GM06990 (cell line): ENCODE data around the gene CRYBA2.

Source experiments
- DNase-seq: peaks from one replicate; pipeline ENCODE4 v3.0.0-alpha.2; 2011; ENCODE audit not compliant: insufficient read length; ENCODE audit errors: extremely low read depth
- H3K27me3 ChIP-seq: replicated peaks from 2 replicates; pipeline ENCODE4 v1.6.0; 2011; ENCODE audit warnings: low read length; ENCODE audit not compliant: control insufficient read depth, insufficient read depth
- H3K36me3 ChIP-seq: 2 replicates; pipeline ENCODE4 v1.5.1; 2011; ENCODE audit warnings: low read length; ENCODE audit not compliant: control insufficient read depth, insufficient read depth
- H3K4me3 ChIP-seq: replicated peaks from 2 replicates; pipeline ENCODE4 v1.5.1; 2011; ENCODE audit warnings: low read depth, mild to moderate bottlenecking, control low read depth, low read length
- TF ChIP-seq, protein P1 (sequence below): IDR thresholded peaks from 2 replicates; pipeline ENCODE4 v1.5.1; 2011; ENCODE audit warnings: low read length, control low read depth, mild to moderate bottlenecking, inconsistent platforms; ENCODE audit not compliant: insufficient read depth, poor library complexity, severe bottlenecking

The CRYBA2 gene

DNA sequence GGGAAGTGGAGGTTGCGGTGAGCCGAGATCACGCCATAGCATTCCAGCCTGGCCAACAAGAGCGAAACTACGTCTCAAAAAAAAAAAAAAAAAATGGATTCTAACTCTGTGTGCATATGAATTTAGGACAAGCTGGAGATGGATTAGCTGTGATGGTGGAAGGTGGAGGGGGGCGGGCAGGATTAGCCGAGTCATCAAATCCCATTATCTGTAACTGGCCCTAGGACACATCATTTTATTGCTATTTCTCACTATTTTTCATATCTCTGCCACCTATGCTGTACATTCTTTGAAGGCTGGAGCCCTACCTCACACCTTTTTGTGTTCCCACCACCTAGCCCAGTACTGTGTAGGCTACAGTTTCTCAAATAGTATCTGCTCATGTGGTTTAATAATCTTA is 41.1 kb downstream of the CRYBA2 start:
- no peaks in the 10 kb centered on the region for H3K36me3 ChIP-seq
- TF ChIP-seq, protein P1, sequence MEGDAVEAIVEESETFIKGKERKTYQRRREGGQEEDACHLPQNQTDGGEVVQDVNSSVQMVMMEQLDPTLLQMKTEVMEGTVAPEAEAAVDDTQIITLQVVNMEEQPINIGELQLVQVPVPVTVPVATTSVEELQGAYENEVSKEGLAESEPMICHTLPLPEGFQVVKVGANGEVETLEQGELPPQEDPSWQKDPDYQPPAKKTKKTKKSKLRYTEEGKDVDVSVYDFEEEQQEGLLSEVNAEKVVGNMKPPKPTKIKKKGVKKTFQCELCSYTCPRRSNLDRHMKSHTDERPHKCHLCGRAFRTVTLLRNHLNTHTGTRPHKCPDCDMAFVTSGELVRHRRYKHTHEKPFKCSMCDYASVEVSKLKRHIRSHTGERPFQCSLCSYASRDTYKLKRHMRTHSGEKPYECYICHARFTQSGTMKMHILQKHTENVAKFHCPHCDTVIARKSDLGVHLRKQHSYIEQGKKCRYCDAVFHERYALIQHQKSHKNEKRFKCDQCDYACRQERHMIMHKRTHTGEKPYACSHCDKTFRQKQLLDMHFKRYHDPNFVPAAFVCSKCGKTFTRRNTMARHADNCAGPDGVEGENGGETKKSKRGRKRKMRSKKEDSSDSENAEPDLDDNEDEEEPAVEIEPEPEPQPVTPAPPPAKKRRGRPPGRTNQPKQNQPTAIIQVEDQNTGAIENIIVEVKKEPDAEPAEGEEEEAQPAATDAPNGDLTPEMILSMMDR, result no peak
- H3K27me3 ChIP-seq, result no peaks in the 10 kb centered on the region; the same call in none of the 2 replicates
- H3K4me3 ChIP-seq, result no peak overlapping the region
- no peak for DNase-seq

GRCh38 chr2:218946621-218947020 is 46.6 kb downstream of the CRYBA2 start:
- TF ChIP-seq, protein P1, result no peak
- DNase-seq, result no peak
- no peak overlapping the region for H3K4me3 ChIP-seq
- no peaks in the 10 kb centered on the region for H3K36me3 ChIP-seq
- no peaks in the 10 kb centered on the region; the same call in 1 of the 2 replicates for H3K27me3 ChIP-seq

- Histone ChIP-seq H3K27me3 (no peaks in the 10 kb centered on the region; the same call in 1 of the 2 replicates), H3K4me3 (no peak overlapping the region), H3K36me3 (no peaks in the 10 kb centered on the region)
- TF ChIP-seq, protein P1, result no peak
- DNase-seq, result no peak
These were observed 48.3 kb downstream of the CRYBA2 start for GRCh38 chr2:218944759-218945404.
